IgD-negative memory B cell (primary cell): Measurements from ENCODE around the gene FGF11. TPM values are rescaled to one million over a fixed set of nuclear protein-coding genes. Genes with fewer than 3 reads are reported as not detected.

Source experiments
- H3K27ac Mint-ChIP-seq, 3 donors: one replicate each; pipeline ENCODE4 v1.8.0; 2020 to 2022; ENCODE audit warnings: mild to moderate bottlenecking in 3 of 3, mixed read lengths in 3 of 3, moderate library complexity in 1 of 3
- H3K27me3 Mint-ChIP-seq: one replicate; pipeline ENCODE4 v1.8.0; 2021; ENCODE audit warnings: mixed read lengths
- H3K36me3 Mint-ChIP-seq: one replicate; pipeline ENCODE4 v1.8.0; 2020; ENCODE audit warnings: mild to moderate bottlenecking, mixed read lengths
- H3K4me1 Mint-ChIP-seq, 3 donors: one replicate each; pipeline ENCODE4 v1.8.0; 2020 to 2022; ENCODE audit warnings: mixed read lengths in 3 of 3, mild to moderate bottlenecking in 1 of 3
- H3K4me3 Mint-ChIP-seq, 4 donors: one replicate each; pipeline ENCODE4 v1.8.0; 2020 to 2022; ENCODE audit warnings: mild to moderate bottlenecking in 4 of 4, mixed read lengths in 4 of 4, moderate library complexity in 3 of 4
- H3K9me3 Mint-ChIP-seq, 3 donors: one replicate each; pipeline ENCODE4 v1.8.0; 2020 to 2021; ENCODE audit warnings: mixed read lengths in 3 of 3, mild to moderate bottlenecking in 1 of 3
- polyA plus RNA-seq: library from polyadenylated mRNA; unstranded; fragments of 300-500 nt; fragmentation: Illumina TruSeq; gene quantifications from one replicate; pipeline ENCODE4 v1.2.3, GENCODE V29; 2021

Gene FGF11
- not detected for polyA plus RNA-seq

GRCh38 chr17:7439462-7440112 is at the start of gene FGF11:
Gene FGF11, plus strand, starts transcription at chr17:7439512. Its CDS starts 109 bp downstream, at chr17:7439621.
- Mint-ChIP-seq H3K4me1 (peaks cover 21 to 30% (median 23%) of the 10 kb centered on the region in 3 donors), H3K9me3 (no peaks in the 10 kb centered on the region), H3K4me3 (peak within 1 kb of the TSS; percentile 41 to 93 (median 78)), H3K27me3 (peaks cover 47% of the 10 kb centered on the region), H3K27ac (peak within 1 kb of the TSS in 2 of 3 donors; percentile 35 to 72), H3K36me3 (peaks cover 4% of the 10 kb centered on the region)

GRCh38 chr17:7389924-7390910 is 49.1 kb upstream of the FGF11 start:
- Mint-ChIP-seq H3K4me3 (peak overlapping the region in 1 of 4 donors; percentile 72), H3K4me1 (peaks cover 9 to 10% (median 9%) of the 10 kb centered on the region in 3 donors), H3K27ac (peak overlapping the region in 1 of 3 donors; percentile 29), H3K36me3 (no peaks in the 10 kb centered on the region), H3K27me3 (no peaks in the 10 kb centered on the region), H3K9me3 (no peaks in the 10 kb centered on the region)

GRCh38 chr17:7391307-7391706 is 48.0 kb upstream of the FGF11 start:
- Mint-ChIP-seq H3K4me3 (peak overlapping the region in 1 of 4 donors; percentile 72), H3K27me3 (no peaks in the 10 kb centered on the region), H3K27ac (peak overlapping the region in 1 of 3 donors; percentile 29), H3K4me1 (peaks cover 5 to 12% (median 12%) of the 10 kb centered on the region in 3 donors), H3K36me3 (no peaks in the 10 kb centered on the region), H3K9me3 (no peaks in the 10 kb centered on the region)

- Mint-ChIP-seq H3K4me3 (peak overlapping the region; percentile 92 to 98 (median 94)), H3K36me3 (no peaks in the 10 kb centered on the region), H3K27me3 (no peaks in the 10 kb centered on the region), H3K9me3 (no peaks in the 10 kb centered on the region), H3K4me1 (peaks cover 5 to 12% (median 12%) of the 10 kb centered on the region in 3 donors), H3K27ac (peak overlapping the region in 1 of 3 donors; percentile 65)
Measured at GRCh38 chr17:7392696-7393612, 46.4 kb upstream of the FGF11 start.

- peak overlapping the region; percentile 85 to 94 (median 90) for H3K27ac Mint-ChIP-seq
- peak overlapping the region; percentile 92 to 98 (median 96) for H3K4me3 Mint-ChIP-seq
- peaks cover 10 to 12% (median 12%) of the 10 kb centered on the region in 3 donors for H3K4me1 Mint-ChIP-seq
- no peaks in the 10 kb centered on the region for H3K27me3 Mint-ChIP-seq
- H3K9me3 Mint-ChIP-seq, result no peaks in the 10 kb centered on the region
- H3K36me3 Mint-ChIP-seq, result no peaks in the 10 kb centered on the region
Measured at GRCh38 chr17:7393613-7394451, 45.5 kb upstream of the FGF11 start.

- Mint-ChIP-seq H3K9me3 (no peaks in the 10 kb centered on the region), H3K4me1 (peaks cover 12% of the 10 kb centered on the region in 3 donors), H3K27ac (peak within 1 kb of the TSS; percentile 90 to 94 (median 92)), H3K36me3 (no peaks in the 10 kb centered on the region), H3K4me3 (peak within 1 kb of the TSS; percentile 92 to 98 (median 96)), H3K27me3 (no peaks in the 10 kb centered on the region)
Measured at GRCh38 chr17:7394452-7395191, 44.7 kb upstream of the FGF11 start, which contains the start of gene PLSCR3. Gene PLSCR3, minus strand, starts transcription at chr17:7394525. Its CDS starts 415 bp downstream, at chr17:7394110.

GRCh38 chr17:7396147-7396546 is 43.2 kb upstream of the FGF11 start:
- peak overlapping the region in 2 of 3 donors; percentile 20 to 74 for H3K27ac Mint-ChIP-seq

GRCh38 chr17:7398612-7399011 is 40.7 kb upstream of the FGF11 start:
- Mint-ChIP-seq H3K4me1 (peaks cover 12 to 18% (median 12%) of the 10 kb centered on the region in 3 donors), H3K27ac (no peak overlapping the region), H3K27me3 (no peaks in the 10 kb centered on the region), H3K9me3 (no peaks in the 10 kb centered on the region), H3K4me3 (peak overlapping the region in 2 of 4 donors; percentile 32 to 55), H3K36me3 (no peaks in the 10 kb centered on the region)

More at GRCh38 chr17:7396147-7396546, 43.2 kb upstream of the FGF11 start:
- Mint-ChIP-seq H3K9me3 (no peaks in the 10 kb centered on the region), H3K4me1 (peaks cover 12% of the 10 kb centered on the region in 3 donors), H3K4me3 (peak overlapping the region; percentile 32 to 81 (median 63)), H3K27me3 (no peaks in the 10 kb centered on the region), H3K36me3 (no peaks in the 10 kb centered on the region)

GRCh38 chr17:7403043-7403726 is 36.1 kb upstream of the FGF11 start:
- Mint-ChIP-seq H3K4me3 (peak overlapping the region; percentile 95 to 98 (median 97)), H3K27me3 (peaks cover 3% of the 10 kb centered on the region), H3K4me1 (peaks cover 8 to 19% (median 12%) of the 10 kb centered on the region in 3 donors), H3K36me3 (no peaks in the 10 kb centered on the region), H3K27ac (peak overlapping the region in 2 of 3 donors; percentile 22 to 95), H3K9me3 (no peaks in the 10 kb centered on the region)

GRCh38 chr17:7403727-7403976 is 35.7 kb upstream of the FGF11 start:
- Mint-ChIP-seq H3K9me3 (no peaks in the 10 kb centered on the region), H3K27ac (peak overlapping the region in 2 of 3 donors; percentile 87 to 95), H3K36me3 (no peaks in the 10 kb centered on the region), H3K4me3 (peak overlapping the region; percentile 95 to 98 (median 97)), H3K27me3 (peaks cover 3% of the 10 kb centered on the region), H3K4me1 (peaks cover 8 to 19% (median 8%) of the 10 kb centered on the region in 3 donors)

- H3K4me3 Mint-ChIP-seq, result peak within 1 kb of the TSS; percentile 95 to 98 (median 97)
- peaks cover 5 to 19% (median 8%) of the 10 kb centered on the region in 3 donors for H3K4me1 Mint-ChIP-seq
- H3K27ac Mint-ChIP-seq, result peak within 1 kb of the TSS; percentile 81 to 95 (median 87)
- no peaks in the 10 kb centered on the region for H3K36me3 Mint-ChIP-seq
- H3K27me3 Mint-ChIP-seq, result peaks cover 5% of the 10 kb centered on the region
- no peaks in the 10 kb centered on the region for H3K9me3 Mint-ChIP-seq
Measured at GRCh38 chr17:7403977-7404736, 35.2 kb upstream of the FGF11 start, which contains the start of gene TMEM256. Gene TMEM256, minus strand, starts transcription at chr17:7404097. Its CDS starts 13 bp downstream, at chr17:7404084.
